Activated T-helper 9 cell treated with anti-CD3 and anti-CD28 coated beads, Interleukin-2, amount 50 U/mL, for 16 hours (primary cell): Measurements from ENCODE around the gene UQCRC1.

Experiments used
- DNase-seq: peaks from one replicate; pipeline ENCODE4 v3.0.0-alpha.2; 2020; ENCODE audit warnings: low read depth

The UQCRC1 gene

DNA sequence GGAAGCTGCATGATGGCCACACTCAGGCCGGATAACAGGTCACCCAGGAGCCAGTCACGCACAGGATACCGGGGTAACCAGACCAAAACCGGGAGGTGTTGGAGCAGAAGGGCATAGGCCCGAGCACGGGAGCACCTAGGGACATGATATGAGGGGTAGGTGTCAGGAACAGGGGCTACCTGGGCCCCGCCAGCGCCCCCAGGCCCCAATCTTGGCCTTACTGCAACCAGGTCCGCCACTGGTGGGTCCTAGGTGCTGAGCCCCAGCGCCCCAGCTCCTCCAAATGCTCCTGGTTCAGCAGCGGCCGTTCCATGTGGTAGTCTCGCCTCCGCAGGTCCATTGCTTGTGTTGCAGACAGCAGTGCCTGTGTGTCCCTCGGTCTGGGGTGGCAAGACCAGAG is 23.8 kb upstream of the UQCRC1 start:
- DNase-seq = no peak

DNA sequence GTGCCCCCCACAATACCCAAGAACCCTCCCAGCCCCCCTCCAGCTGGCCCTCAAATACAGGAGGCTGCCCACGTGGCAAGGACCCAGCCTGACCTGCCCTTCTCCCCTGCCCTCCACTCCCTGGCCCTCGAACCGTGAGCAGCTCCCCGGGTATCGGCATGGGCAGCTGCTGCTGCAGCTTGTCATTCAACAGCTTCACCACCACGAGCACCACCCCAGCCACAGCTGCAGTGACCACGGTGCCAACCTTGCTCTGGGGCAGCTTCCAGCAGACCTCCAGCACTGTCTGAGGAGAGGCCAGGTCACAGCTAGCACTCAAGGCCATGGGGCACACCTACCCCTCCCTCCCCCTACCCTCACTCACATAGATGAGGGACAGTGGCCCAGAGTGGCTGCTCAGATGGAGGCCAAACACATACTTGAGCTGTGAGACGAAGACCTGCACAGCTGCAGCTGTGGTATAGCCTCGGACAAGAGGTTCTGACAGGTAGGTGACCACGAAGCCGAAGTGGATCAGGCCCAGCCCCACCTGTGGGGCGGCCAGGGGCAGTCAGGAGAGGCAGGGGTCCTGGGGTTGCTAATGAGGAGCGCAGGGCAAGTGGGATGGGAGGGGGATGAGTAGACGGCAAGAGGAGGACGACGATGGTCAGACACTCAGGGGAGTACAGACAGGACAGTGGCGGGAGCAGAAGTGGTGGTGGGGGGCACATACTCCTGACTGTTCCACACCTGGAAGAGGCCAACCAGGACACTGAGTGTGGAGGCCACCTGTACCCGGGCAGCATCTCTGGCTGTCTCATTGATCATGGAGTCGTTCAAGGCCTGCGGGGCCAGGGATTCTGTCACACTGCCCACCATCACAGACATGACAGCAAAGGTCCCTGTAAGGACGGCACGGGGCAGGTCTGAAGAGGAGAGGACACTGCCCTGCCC is 22.3 kb upstream of the UQCRC1 start:
- DNase-seq = no peak

DNA sequence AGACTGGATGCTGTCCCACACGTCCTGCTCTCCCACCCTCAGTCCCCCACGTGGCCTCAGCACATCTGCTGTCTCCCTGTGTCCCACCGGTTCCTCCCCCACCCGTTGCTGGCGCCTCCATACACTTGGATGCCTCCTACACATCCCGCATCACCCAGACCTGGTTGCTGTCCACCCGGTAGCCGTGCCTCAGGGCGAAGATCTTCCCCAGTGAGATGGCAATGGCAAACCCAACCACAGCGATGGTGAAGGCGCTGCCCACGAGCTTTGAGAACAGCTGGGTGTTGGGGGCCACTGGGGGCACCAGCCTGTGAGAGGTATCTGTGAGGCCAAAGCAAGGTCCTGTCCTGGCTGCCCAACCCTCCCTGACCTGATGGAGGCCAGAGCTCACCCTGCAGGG is 21.4 kb upstream of the UQCRC1 start:
- no peak for DNase-seq

DNA sequence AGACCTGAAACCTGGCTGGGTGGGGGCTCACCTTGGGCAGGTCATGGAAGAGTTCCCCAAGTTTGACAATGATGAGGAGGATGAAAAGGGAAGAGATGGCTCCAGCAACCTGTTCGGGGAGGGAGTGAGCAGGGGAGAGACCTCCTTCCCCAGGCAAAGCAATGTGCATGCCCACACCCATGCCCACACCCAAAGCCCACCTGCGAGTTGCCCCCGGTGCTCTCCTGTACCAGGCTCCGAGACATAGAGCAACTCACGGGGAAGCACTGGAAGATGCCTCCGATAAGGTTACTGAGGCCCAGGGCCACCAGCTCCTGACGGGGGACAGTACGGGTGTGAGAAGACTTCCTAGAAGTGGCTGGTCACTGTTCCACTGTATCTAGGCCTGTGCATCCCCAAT is 21.0 kb upstream of the UQCRC1 start:
- no peak for DNase-seq

DNA sequence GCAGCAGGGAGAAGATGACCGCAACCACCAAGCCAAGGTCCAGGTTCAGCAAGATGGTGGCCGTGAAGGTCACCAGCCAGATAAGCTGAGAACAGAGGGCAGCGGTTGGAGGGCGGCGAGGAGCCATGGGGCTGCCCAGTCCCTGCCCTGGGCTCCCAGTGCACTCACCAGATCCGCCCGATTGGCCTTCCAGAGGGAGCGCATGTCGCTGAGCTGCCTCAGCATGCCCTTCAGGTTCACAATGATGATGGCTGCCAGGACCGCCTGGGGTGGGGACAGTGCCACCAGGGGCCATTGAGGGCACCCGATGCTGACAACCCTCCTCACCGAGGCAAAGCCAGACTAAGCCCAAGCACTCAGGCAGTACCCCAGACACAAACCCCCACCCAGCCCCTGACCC is 20.4 kb upstream of the UQCRC1 start:
- no peak for DNase-seq

DNA sequence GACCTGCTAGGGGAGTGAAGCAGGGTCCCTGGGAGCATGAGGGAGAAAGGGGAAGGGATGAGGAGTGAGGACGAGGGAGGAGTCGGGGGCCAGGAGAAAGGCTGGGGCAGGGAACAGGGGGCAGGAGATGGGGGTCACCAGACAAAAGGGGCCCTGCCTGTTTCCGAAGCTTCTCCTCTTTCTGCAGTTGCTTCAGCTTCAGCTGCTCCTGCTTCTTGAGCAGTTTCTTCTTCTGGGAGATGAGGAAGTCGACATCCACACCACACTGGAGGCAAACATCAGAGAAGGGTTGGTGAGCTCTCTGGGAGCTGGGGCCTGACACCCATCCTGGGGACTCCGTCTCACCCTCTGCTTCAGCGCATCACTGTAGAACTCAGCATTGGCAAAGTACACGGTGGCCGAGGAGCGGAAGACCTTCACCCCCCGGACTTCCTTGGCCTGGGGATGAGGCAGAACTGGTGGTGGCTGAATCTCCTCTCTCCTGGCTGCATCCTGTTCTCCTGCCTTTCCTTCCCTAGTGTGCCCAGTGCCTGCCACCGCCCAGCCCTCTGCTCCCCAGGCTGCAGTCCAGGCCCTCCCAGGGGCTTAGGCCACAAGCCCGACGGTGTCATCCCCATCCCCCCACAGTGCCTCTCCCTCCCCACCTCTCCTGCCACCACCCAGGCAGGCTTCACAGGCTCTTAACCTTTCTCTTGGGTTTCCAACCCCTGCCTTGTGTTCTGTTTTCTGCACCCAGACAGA is 19.0 kb upstream of the UQCRC1 start:
- no peak for DNase-seq

DNA sequence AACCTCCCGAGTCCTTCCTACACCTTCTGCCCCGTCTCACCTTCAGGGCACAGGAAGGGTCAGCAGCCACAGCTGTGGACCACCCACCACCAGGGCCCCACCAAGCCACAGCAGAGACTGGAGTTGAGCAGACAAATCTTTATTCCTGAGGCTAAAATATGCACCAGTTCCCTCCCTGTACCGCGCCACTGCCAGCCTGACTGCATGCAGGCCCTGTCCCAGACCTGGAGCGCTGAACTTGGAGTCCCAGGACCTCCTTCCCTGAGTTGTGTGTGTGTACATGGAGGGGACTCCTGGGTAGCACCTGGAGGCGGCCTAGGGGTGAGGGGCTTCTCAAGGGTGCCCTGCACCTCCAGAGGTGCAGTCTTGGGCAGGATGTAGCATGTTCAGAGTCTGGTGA is 16.2 kb upstream of the UQCRC1 start:
- no peak for DNase-seq

DNA sequence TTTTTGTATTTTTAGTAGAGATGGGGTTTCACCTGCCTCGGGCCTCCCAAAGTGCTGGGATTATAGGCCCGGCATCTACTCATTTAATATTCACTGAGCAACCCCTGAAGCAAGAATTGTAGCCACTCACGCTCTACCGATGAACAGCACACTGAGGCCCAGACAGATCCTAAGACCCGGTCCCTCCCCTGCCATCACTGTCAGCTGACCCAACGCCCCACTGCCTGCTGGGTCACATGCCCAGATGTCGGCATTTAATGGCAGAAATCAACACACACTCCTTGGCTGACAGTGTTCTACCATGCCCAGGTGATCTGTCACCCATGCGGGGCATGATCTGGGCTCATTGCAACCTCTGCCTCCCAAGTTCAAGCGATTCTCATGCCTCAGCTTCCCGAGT is 15.3 kb upstream of the UQCRC1 start:
- no peak for DNase-seq

DNA sequence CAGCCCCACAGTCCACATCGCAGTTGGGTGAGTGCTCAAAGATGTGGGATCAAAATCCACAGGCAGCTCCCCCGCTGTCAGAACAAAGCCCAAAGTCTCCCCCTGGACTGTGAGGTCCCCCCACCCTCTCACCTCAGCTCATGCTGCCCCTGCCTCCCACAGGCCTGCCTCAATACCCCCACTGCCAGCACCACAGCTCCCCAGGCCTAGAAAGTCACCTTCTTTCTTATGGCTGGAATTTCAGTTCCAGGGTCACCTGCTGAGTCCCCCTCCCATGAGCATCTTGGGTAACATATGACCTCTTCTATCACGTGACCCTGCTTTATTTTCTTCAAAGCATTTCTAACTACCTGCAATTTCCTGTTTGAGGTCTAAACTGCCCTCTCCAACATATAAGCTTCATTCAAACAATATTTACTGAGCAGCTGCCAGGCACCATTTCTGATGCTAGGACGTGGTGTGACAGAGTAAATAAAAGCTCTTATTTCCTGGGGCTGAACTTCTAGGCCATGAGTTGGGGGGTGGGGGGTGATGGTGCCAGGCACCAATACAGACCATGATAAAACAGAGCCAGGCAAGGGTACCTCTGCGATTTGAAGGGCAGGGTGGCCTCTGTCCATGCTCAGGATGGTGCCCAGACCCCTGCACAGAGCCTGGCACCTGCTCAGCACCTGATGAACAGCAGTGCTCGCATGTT is 14.6 kb upstream of the UQCRC1 start:
- no peak for DNase-seq

DNA sequence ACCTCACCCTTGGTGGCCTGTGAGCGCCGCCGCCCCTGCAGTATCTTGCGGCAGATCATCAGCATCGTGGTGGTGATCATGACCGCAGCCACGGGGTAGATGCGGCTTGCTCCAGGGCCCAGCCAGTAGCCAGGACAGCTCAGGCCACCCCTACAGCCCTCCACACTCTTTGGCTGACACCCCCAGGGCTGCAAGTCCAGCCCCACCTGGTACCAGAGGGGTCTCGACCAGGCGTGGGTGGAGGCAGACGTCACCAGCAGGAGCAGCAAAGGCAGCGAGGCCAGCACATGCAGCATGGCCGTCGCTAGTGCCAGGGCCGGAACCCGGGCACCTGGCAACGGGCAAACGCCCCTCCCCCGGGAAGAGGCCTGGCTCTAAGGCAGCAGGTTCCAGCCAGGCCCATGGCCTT is 12.0 kb upstream of the UQCRC1 start, which contains the start of gene TMEM89:
TSS of gene TMEM89 (minus strand) at position 309 of the 409 bp plus-strand sequence. CDS start at position 296, 13 bp downstream.
- DNase-seq = no peak

DNA sequence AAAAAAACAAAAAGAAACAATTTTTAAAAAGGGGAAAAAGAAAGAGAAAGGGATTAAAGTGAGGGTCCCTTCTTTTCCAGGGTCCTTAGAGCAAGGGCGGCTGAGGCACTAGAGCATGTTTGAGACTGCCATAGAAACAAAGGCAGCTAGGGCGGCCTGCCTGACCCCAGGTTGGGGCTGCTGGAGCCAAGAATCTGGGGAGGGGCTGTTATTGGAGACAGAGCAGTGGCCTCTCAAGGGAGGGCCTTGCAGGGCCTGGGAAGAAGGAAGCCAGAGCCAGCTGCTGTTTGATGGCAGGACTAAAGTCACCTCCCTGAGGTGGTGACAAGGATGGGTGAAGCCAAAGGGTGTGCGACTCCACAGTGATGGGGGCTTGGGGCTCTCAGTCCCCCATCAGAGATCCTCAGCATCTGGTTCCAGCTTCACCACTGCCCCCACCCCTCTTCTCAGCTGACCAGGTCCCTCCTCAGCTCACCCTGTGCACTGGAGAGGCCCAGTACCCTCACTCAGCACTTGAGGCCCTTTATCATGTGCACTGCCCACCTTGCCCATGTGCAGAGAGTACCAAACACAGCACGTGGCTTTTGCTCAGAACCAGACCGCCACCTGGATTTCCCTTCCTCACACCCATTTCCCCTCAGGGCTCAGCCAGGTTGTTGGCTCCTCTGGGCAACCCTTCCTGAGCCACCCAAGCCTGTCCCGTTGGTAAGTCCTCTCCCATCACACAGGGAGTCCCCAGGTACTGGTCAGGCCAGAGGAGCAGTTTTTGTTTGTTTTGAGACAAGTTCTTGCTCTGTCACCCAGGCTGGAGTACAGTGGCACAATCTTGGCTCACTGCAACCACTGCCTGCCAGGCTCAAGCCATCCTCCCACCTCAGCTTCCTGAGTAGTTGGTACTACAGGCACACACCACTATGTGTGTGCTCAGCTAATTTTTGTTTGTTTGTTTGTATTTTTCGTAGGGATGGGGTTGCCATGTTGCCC is 10.4 kb upstream of the UQCRC1 start:
- DNase-seq = no peak

DNA sequence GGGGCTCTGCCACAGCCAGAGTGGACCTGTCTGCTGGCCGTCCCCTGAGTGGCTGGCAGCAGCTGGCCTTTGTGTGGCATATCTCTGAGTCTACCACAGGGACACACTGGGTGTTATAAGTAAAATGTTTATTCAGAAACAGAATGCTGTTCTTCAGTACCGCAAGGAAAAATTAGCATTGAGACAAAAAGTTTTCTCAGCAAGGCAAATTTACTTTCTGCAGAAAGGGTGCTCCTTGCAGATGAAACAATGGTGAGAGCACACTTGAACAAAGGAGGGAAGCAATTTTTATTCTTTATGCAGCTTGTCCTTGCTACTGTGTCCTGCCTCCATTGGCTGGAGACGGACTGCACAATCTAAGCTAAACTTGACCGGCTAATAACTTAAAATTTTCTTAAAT is 8.1 kb upstream of the UQCRC1 start:
- no peak for DNase-seq

DNA sequence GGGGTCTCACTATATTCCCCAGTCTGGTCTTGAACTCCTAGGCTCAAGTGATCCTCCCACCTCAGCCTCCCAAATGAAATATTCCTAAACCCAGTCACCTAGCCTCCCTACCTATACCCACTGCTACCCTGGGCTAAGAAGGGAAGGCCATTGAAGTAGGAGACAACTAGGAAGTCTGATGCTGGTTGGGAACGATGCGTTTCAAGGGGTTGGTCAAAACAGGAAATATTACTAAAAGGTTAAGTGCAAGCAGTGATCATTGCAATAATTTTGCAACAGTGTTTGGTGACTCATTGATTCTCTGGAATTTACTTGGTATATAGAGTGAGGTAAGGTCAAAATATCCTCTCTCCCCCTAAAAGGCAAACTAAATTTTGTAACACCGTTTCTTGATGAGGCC is 4.6 kb upstream of the UQCRC1 start:
- no peak for DNase-seq

DNA sequence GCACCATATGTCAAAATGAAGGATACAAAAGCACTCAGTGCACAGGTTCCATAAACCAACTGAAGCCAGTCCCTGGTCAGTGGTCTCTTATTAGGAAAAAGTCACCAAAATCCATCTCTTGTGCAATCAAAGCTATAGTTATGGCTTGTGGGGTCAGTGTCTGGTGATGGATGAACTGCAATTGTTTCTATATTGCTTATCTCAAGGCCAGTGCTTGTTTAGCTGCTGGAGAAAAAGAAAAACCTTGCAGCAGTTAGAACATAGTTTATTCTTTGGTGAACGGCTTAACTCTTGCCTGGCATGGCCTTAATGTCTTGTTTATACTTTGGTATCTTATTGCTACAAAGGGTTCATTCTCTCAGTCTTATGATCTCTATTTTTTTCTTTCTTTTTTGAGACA is 2.9 kb upstream of the UQCRC1 start:
- DNase-seq = no peak

DNA sequence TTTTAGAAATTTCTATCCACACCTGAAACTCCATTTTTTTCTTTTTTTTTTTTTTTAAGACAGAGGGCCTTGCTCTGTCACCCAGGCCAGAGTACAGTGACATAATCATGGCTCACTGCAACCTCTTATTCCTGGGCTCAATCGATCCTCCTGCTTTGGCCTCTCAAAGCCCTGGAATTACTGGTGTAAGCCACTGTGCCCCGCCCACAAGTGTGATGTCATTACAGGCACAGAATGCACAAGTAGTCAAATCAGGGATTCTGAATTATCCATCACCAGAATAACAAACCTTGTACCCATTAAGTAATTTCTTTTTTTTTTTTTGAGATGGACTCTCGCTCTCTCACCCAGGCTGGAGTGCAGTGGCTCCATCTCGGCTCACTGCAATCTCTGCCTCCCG is 1.9 kb downstream of the UQCRC1 start:
- DNase-seq = no peak

DNA sequence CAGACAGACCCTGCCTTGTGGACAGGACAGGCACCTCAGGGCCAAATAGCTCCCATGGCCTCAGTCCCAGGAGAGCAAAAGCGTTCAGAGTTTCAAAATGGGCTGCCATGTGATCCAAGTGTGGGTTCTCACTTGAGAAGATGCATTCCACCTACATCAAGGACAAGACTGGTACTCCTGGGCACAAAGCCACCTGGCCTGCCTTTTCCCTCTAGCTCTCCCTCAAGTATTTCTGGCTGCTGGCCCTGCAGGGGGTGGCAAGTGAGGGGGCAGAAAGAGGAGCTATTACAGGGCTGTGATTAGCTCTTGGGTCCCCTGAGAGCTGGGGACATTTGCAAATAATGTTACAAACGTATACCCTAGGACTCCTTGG is 7.8 kb downstream of the UQCRC1 start:
- DNase-seq = no peak

DNA sequence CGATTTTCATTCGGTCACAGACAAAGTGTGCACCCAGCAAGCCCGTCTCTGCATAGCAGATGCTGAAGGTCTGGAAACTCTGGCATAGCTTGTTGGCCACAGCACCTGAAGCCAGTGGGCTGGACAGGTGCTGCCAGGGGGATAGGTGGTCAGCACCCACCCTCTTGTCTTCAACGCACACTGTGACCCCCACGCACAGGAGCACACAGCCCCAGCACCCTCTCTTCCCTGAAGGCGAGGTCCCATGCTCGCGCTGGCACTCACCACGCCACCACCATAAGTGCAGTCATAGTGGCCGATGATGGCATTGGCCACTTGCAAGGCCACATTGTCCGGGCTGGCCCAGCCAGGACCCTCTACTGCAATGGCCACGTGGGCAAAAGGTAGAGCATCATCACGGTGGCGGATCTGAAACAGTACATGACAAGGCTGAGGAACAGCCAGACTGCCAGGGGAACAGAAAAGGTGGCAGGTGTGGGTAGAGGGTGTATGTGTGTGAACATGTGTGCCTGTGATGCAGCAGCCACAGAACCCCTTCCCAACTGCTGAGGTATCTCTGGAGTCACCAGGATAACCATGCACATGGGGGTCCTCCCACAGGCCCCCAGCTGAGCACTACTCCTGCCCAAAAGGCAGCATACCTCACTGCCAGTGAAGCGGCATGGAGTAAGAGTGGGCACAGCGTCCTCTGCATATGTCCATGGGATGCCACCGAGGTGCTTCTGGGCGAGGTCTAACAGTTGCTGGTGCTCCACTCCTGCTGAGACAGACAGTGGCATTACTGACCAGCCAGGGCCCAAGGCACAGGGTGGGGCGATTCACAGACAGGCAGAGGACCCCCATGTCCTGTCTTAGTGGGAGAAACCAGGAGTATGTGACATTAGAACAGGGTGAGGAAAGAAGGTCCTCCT is 8.5 kb downstream of the UQCRC1 start:
- no peak for DNase-seq

DNA sequence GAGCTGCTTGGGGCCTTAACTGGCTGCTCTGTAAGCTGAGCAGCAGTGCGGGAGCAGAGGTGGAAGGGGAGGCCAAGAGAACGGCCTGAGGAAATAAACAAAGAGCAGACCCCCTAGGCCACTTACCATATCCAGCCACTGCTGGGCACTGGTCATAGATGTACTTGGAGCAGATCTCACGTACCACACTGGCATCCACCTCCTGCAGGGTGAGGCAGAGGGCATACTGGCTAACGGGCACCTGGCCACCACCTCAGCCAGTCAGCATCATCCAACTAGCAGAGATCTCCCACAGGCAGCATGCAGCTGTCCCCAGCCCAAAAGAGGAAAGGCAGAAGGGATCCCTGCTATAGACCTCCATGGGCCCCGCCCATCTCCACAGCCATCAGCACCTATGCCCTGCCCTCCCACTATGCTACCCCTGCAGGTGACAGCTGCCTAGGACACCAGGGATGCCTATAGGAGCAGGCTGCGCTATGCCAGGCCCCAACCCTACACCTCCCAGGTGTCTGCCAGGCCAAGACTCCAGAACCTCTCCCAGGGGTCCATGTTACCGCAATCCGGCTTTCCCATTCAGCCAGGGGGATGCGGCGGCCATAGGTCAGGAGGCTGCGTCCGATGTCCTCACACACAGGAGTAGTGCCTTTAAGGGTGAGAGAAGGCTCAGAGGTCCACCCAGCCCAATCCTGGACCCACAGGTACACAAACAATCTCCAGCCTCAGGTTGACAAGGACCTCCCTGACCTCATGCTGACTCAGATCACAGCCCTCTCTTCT is 9.7 kb downstream of the UQCRC1 start:
- no peak for DNase-seq

DNA sequence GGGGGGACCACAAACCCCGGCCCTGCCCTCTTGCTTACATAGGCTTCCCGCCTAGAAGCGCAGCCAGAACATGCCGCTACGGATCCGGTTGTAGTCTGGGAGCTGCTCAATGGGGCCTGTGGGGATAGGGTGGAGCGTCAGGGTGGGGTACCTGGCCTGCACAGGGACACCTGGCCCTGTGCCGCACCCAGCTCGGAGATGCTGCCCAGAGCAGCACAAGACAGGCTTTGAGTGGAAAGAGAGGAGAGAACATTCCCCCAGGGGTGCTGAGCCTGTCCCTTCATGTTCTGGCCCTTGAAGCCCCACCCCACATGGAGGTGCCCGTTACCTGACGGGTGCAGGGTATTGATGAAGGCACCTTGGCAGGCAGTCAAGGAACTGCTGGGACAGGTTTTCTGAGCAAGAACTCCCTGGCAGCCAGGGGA is 10.4 kb downstream of the UQCRC1 start:
- no peak for DNase-seq
